HepG2 (cell line): ENCODE measurements around the gene SPATA13. TPM values are rescaled to one million over a fixed set of nuclear protein-coding genes. Genes with fewer than 3 reads are reported as not detected.
"Not testable (repeated sequence)": the region's sequence is repeated elsewhere in the genome, so short reads cannot be mapped to it uniquely, and the experiment has no call there.

Experiments used
- ATAC-seq: fragments of 200-7000 bp; cut with Tn5 transposase; 3 replicates; pipeline ENCODE4 v1.9.1; 2020; ENCODE audit warnings: mild to moderate bottlenecking, moderate library complexity
- BruUV-seq: library from RNA; stranded (reverse); fragments of 400-500 nt; replicated peaks from 2 replicates; lab custom pipeline; 2021; lab: Mats Ljungman, UMichigan
- CTCF ChIA-PET: fragments of 300-600 bp; formaldehyde crosslinking; extraction: SDS; loops from one replicate; lab custom pipeline; 2021; ENCODE audit warnings: low total read pairs, inconsistent platforms, low intra/inter-chr PET ratio; lab: Yijun Ruan, JAX
- POLR2A ChIA-PET: fragments of 350-600 bp; sonication (Branson Sonifier 250); formaldehyde crosslinking; loops from one replicate; lab custom pipeline; 2020; ENCODE audit warnings: antibody characterized with exemption, inconsistent platforms; lab: Yijun Ruan, JAX
- DNase-seq: peaks from one replicate; pipeline ENCODE4 v3.0.0-alpha.2; 2015; ENCODE audit warnings: low spot score
- FAIRE-seq: peaks from 3 replicates; lab custom pipeline; 2011; peaks lifted over from hg19 to GRCh38; lab: Jason Lieb, UNC
- H2AFZ ChIP-seq: one replicate; pipeline ENCODE4 v1.6.1; 2011; ENCODE audit warnings: low read length, inconsistent platforms
- H3K27ac ChIP-seq: fragments of 300-600 bp; 3 replicates; pipeline ENCODE4 v1.8.0; 2011; ENCODE audit warnings: mixed run types, mild to moderate bottlenecking, mixed read lengths, low read length, inconsistent platforms; ENCODE audit not compliant: insufficient read depth; ENCODE audit errors: extremely low read length
- H3K27me3 ChIP-seq, 2 experiments: fragments of 200-600 bp in 1 of 2; 2 replicates in 1 of 2; 3 replicates in 1 of 2; pipeline versions ENCODE4 v1.6.0 to v1.8.0; 2011; ENCODE audit warnings: low read length in 2 of 2, mild to moderate bottlenecking in 2 of 2, moderate library complexity in 2 of 2, inconsistent platforms in 1 of 2; ENCODE audit not compliant: insufficient read depth in 2 of 2, control insufficient read depth in 1 of 2
- H3K36me3 ChIP-seq, 2 experiments: fragments of 200-600 bp in 1 of 2; replicated peaks in 1 of 2; 2 replicates in 1 of 2; 3 replicates in 1 of 2; pipeline versions ENCODE4 v1.5.1 to v1.8.0; 2011; ENCODE audit warnings: low read length in 2 of 2, inconsistent platforms in 1 of 2; ENCODE audit not compliant: insufficient read depth in 2 of 2, control insufficient read depth in 1 of 2
- H3K4me1 ChIP-seq: 2 replicates; pipeline ENCODE4 v1.5.1; 2012; ENCODE audit warnings: low read length, inconsistent platforms; ENCODE audit not compliant: insufficient read depth
- H3K4me2 ChIP-seq: 2 replicates; pipeline ENCODE4 v1.6.0; 2011; ENCODE audit warnings: low read depth, low read length, inconsistent platforms
- H3K4me3 ChIP-seq, 3 experiments: fragments of 200-600 bp in 1 of 3; sonication (generic), shearing (Covaris generic) in 1 of 3; replicated peaks in 1 of 3; 2 replicates each; pipeline ENCODE4 v1.5.1; 2011 to 2016; ENCODE audit warnings: low read length in 3 of 3, inconsistent platforms in 2 of 3, low read depth in 2 of 3, mild to moderate bottlenecking in 2 of 3, control low read depth in 1 of 3, mixed read lengths in 1 of 3; ENCODE audit not compliant: insufficient read depth in 1 of 3
- H3K79me2 ChIP-seq: one replicate; pipeline ENCODE4 v1.6.1; 2011; ENCODE audit warnings: low read length, inconsistent platforms; ENCODE audit not compliant: insufficient read depth
- H3K9ac ChIP-seq: 2 replicates; pipeline ENCODE4 v1.6.0; 2011; ENCODE audit warnings: mild to moderate bottlenecking, low read depth, low read length, inconsistent platforms; ENCODE audit not compliant: insufficient read depth
- H3K9me3 ChIP-seq: 2 replicates; pipeline ENCODE4 v1.5.1; 2012; ENCODE audit warnings: mild to moderate bottlenecking, low read length
- H4K20me1 ChIP-seq: 2 replicates; pipeline ENCODE4 v1.6.0; 2011; ENCODE audit warnings: inconsistent platforms, mild to moderate bottlenecking, low read length, moderate library complexity; ENCODE audit not compliant: insufficient read depth
- HNF4A ChIP-seq: sonication (generic); formaldehyde crosslinking; IDR thresholded peaks from 2 replicates; pipeline ENCODE4 v1.4.0; 2020; ENCODE audit warnings: missing genetic modification reagents
- IRX3 ChIP-seq: sonication (generic); formaldehyde crosslinking; IDR thresholded peaks from 2 replicates; pipeline ENCODE4 v1.8.1; 2023; ENCODE audit warnings: mild to moderate bottlenecking, low read depth, missing genetic modification reagents, borderline replicate concordance
- KLF16 ChIP-seq, 2 experiments: sonication (generic) in 1 of 2; formaldehyde crosslinking in 1 of 2; IDR thresholded peaks; 2 replicates each; pipeline versions ENCODE4 v1.6.1 to v1.8.0; 2016 to 2023; ENCODE audit warnings: missing genetic modification reagents in 2 of 2, missing compliant biosample characterization in 1 of 2
- ONECUT2 ChIP-seq: sonication (generic); formaldehyde crosslinking; IDR thresholded peaks from 2 replicates; pipeline ENCODE4 v1.4.0; 2020; ENCODE audit warnings: missing genetic modification reagents
- SRSF1 ChIP-seq: fragments of 200-400 bp; formaldehyde crosslinking; optimal IDR thresholded peaks from 2 replicates; pipeline ENCODE3; 2017; ENCODE audit warnings: mild to moderate bottlenecking, low read depth, low read length, moderate library complexity
- ZBTB25 ChIP-seq: IDR thresholded peaks from 2 replicates; pipeline ENCODE4 v1.6.1; 2018; ENCODE audit warnings: missing genetic modification reagents
- ZBTB38 ChIP-seq: sonication (generic); formaldehyde crosslinking; IDR thresholded peaks from 2 replicates; pipeline ENCODE4 v1.5.1; 2020; ENCODE audit warnings: mild to moderate bottlenecking, missing genetic modification reagents
- ZBTB7B ChIP-seq: sonication (generic); formaldehyde crosslinking; IDR thresholded peaks from 2 replicates; pipeline ENCODE4 v1.4.0; 2020; ENCODE audit warnings: missing genetic modification reagents
- ZNF230 ChIP-seq: sonication (generic); formaldehyde crosslinking; IDR thresholded peaks from 2 replicates; pipeline ENCODE4 v1.4.0; 2020; ENCODE audit warnings: mild to moderate bottlenecking, missing genetic modification reagents
- ZNF572 ChIP-seq: sonication (generic); formaldehyde crosslinking; IDR thresholded peaks from 2 replicates; pipeline ENCODE4 v1.5.1; 2020; ENCODE audit warnings: mild to moderate bottlenecking, missing genetic modification reagents
- ZNF703 ChIP-seq: sonication (generic); formaldehyde crosslinking; IDR thresholded peaks from 2 replicates; pipeline ENCODE4 v1.5.1; 2020; ENCODE audit warnings: missing genetic modification reagents, mild to moderate bottlenecking, moderate library complexity, borderline replicate concordance
- ZNF747 ChIP-seq: sonication (generic); formaldehyde crosslinking; IDR thresholded peaks from 2 replicates; pipeline ENCODE4 v1.8.1; 2023; ENCODE audit warnings: missing genetic modification reagents, mild to moderate bottlenecking, borderline replicate concordance
- WGBS: methylation state at CpG from one replicate; pipeline ENCODE4 v1.1.6; 2017; ENCODE audit warnings: low lambda C conversion rate; 5-methylcytosine and 5-hydroxymethylcytosine counted together
- in situ Hi-C: cut with HindIII; loops from 2 replicates; pipeline ENCODE4 v1.10.0; 2017; ENCODE audit warnings: low pct_unique_long_range_greater_than_20kb; ENCODE audit not compliant: extremely low pct_ligation_motif_present
- intact Hi-C: fragments of 100-400 bp; cut with micrococcal nuclease; formaldehyde crosslinking; loops from one replicate; pipeline ENCODE4 v1.10.0; 2022; ENCODE audit not compliant: unreplicated experiment
- polyA plus RNA-seq, 8 experiments: library from polyadenylated mRNA; depleted of rRNA in 3 of 8; stranded (reverse) in 7 of 8; unstranded in 1 of 8; fragments of >200 nt; fragmentation: Illumina TruSeq in 4 of 8; extraction: Trizol in 4 of 8; gene quantifications; 2 replicates each; pipeline versions ENCODE4 v1.2.1 to v1.2.3, GENCODE V29; 2011 to 2016; ENCODE audit warnings: low read depth in 4 of 8, missing spikeins in 1 of 8, mixed read lengths in 1 of 8; ENCODE audit not compliant: insufficient read depth in 1 of 8
- total RNA-seq, 5 experiments: library from RNA; depleted of rRNA; stranded (reverse); fragments of >200 nt; fragmentation: Illumina TruSeq; extraction: Trizol; gene quantifications; 2 replicates each; pipeline ENCODE4 v1.2.3, GENCODE V29; 2016; ENCODE audit warnings: low read depth in 1 of 5
- TF ChIP-seq, protein P1 (sequence below): sonication (generic); formaldehyde crosslinking; IDR thresholded peaks from 2 replicates; pipeline ENCODE4 v1.4.0; 2020; ENCODE audit warnings: missing genetic modification reagents

The SPATA13 gene
- total and polyA plus RNA-seq, 2 of the 13 experiments (the other 11 are each of a cell fraction or from before 2014, with no cell fraction given), result 11.3 to 14.2 TPM

DNA sequence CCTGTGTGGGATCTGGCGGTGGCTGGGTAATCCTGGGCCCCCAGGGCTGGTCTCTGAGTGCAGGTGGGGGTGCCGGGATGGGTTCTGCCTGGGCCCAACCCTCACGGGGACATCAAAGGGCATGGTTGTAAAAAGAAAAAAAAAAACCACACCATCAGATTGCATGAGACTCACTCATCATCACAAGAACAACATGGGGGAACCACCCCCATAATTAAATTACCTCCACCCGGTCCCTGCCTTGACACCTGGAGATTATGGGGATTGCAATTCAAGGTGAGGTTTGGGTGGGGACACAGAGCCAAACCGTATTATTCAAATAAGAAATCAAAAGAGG lies 163.2 kb downstream of the SPATA13 start:
- H4K20me1 ChIP-seq, result no peaks in the 10 kb centered on the region
- DNase-seq (no peak), FAIRE-seq (no peak), ATAC-seq (no peak)
- H3K27ac ChIP-seq, result no peak overlapping the region
- no peaks in the 10 kb centered on the region for H3K36me3 ChIP-seq
- H3K9ac ChIP-seq, result no peak overlapping the region
- in situ Hi-C loops (loop anchor here (10.0 kb wide), 1 partner anchor 1409 kb away; no protein-coding TSS in a partner anchor), intact Hi-C loops (no loop called here)
- no TSS peak for BruUV-seq
- no peaks in the 10 kb centered on the region for H3K79me2 ChIP-seq
- H3K9me3 ChIP-seq, result no peaks in the 10 kb centered on the region
- 9% methylated on average over 3 of the region's 5 CpGs for WGBS
- no peak overlapping the region; the same call in 1 of the 2 replicates for H3K4me2 ChIP-seq
- no peak overlapping the region for H2AFZ ChIP-seq
- CTCF ChIA-PET, result no interaction called here
- H3K4me1 ChIP-seq, result no peaks in the 10 kb centered on the region
- TF ChIP-seq ZBTB38 (CRISPR knock-in tag) (no peak), ZNF747 (CRISPR knock-in tag) (no peak), SRSF1 (no peak), HNF4A (CRISPR knock-in tag) (no peak), KLF16 (CRISPR knock-in tag; IDR thresholded peaks at IDR 0.05) (no peak), ZBTB25 (CRISPR knock-in tag) (no peak), ONECUT2 (CRISPR knock-in tag) (no peak), ZBTB7B (CRISPR knock-in tag) (no peak), ZNF572 (CRISPR knock-in tag) (no peak), ZNF703 (no peak), ZNF230 (CRISPR knock-in tag) (no peak), IRX3 (CRISPR knock-in tag) (no peak)
- TF ChIP-seq, protein P1, sequence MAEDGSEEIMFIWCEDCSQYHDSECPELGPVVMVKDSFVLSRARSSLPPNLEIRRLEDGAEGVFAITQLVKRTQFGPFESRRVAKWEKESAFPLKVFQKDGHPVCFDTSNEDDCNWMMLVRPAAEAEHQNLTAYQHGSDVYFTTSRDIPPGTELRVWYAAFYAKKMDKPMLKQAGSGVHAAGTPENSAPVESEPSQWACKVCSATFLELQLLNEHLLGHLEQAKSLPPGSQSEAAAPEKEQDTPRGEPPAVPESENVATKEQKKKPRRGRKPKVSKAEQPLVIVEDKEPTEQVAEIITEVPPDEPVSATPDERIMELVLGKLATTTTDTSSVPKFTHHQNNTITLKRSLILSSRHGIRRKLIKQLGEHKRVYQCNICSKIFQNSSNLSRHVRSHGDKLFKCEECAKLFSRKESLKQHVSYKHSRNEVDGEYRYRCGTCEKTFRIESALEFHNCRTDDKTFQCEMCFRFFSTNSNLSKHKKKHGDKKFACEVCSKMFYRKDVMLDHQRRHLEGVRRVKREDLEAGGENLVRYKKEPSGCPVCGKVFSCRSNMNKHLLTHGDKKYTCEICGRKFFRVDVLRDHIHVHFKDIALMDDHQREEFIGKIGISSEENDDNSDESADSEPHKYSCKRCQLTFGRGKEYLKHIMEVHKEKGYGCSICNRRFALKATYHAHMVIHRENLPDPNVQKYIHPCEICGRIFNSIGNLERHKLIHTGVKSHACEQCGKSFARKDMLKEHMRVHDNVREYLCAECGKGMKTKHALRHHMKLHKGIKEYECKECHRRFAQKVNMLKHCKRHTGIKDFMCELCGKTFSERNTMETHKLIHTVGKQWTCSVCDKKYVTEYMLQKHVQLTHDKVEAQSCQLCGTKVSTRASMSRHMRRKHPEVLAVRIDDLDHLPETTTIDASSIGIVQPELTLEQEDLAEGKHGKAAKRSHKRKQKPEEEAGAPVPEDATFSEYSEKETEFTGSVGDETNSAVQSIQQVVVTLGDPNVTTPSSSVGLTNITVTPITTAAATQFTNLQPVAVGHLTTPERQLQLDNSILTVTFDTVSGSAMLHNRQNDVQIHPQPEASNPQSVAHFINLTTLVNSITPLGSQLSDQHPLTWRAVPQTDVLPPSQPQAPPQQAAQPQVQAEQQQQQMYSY, result no peak
- POLR2A ChIA-PET, result no interaction called here
- H3K27me3 ChIP-seq, result no peaks in the 10 kb centered on the region; a peak in 1 of 5 replicates
- no peak overlapping the region for H3K4me3 ChIP-seq

DNA sequence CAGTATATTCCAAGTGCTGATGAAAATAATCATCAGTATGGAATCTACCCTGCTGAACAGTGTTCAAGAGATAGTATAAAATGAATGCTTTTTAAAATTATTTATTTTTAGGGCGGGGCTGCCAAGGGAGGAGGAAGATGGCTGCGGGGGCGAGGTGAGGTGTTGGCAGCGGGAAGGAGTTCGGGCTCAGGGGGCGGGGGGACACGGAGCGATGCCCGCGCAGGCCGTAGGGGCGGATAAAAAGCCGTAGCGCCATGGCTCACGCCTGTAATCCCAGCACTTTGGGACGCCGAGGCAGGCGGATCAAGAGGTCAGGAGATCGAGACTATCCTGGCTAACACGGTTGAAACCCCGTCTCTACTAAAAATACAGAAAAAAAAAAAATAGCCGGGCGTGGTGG lies 167.1 kb downstream of the SPATA13 start:
- CTCF ChIA-PET, H3K27me3 ChIP-seq, H3K4me2 ChIP-seq, DNase-seq, H2AFZ ChIP-seq, H3K9me3 ChIP-seq, BruUV-seq, H3K79me2 ChIP-seq, H3K4me3 ChIP-seq, FAIRE-seq, H3K27ac ChIP-seq, H4K20me1 ChIP-seq, H3K4me1 ChIP-seq, POLR2A ChIA-PET, intact Hi-C loops, H3K9ac ChIP-seq, ATAC-seq, H3K36me3 ChIP-seq: not testable (repeated sequence)
- in situ Hi-C loops, result loop anchor here (10.0 kb wide), 1 partner anchor 1413 kb away; no protein-coding TSS in a partner anchor
- 74% methylated on average over 23 of the region's 23 CpGs for WGBS
